Measurements from ENCODE around the gene RALGPS1.

- TF ChIP-seq CTCF (IDR thresholded peaks at IDR 0.05 in 4 of 5, conservative IDR thresholded peaks at IDR 0.05 in 1 of 5) (no peak), POLR2A (IDR thresholded peaks at IDR 0.05) (no peak)
These were observed 11.8 kb downstream of the RALGPS1 start for GRCh38 chr9:126926364-126926763.

Data from gastrocnemius medialis (tissue), 4 donors.